Stimulated activated CD8-positive, alpha-beta memory T cell treated with anti-CD3 and anti-CD28 coated beads, Interleukin-7, amount 100 ng/mL, for 1 hour (primary cell): Measurements from ENCODE around the gene P2RX2.

ENCODE experiments used
- DNase-seq, 2 donors: peaks; one replicate each; pipeline ENCODE4 v3.0.0-alpha.2; 2020; ENCODE audit warnings: low read depth in 2 of 2

P2RX2 gene

DNA sequence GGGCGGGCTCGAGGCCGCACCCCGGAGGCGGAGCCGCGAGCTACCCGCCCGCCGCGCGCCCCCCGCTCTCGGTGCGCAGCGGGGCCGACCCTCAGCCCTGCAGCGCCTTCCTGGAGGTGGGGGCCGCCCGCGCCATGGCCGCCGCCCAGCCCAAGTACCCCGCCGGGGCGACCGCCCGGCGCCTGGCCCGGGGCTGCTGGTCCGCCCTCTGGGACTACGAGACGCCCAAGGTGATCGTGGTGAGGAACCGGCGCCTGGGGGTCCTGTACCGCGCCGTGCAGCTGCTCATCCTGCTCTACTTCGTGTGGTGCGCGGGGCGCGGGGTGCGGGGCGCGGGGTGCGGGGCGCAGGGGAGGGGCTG lies at the start of gene P2RX2:
Gene P2RX2, plus strand, starts transcription at position 94 of the 361 bp plus-strand sequence. Its CDS starts 41 bp downstream, at position 135.
- DNase-seq: no peak

DNA sequence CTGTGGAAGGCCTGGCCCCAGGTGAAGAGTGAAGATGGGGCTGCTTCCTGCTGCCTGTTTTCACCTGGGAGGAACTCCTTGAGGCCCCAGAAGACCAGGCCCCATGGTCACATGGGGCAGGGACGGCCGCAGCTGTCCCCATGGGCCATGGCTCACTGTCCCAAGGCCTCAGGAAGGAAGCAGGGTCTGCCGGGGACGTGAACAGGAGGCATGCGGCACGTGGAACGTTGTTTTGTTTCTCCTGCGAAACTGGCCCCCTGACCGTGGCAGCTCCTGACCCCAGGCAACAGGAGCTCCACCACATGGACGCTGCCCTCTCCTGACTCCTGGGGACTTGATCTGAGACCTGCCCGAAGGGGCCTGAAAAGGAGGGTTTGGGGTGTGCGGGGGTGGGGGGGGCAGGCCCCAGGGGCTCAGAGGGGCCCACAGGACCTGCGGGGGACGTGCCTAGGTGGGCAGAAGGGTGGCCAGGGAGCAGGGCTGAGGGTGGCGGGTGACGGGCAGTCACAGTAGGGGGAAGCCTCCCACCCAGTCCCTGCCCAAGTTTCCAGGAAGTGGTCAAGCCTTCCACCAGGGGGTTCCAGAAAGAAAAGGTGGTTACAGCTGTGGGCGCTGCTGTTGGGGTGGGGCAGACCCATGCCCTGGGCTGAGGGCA lies 49.6 kb upstream of the P2RX2 start:
- DNase-seq: no peak

DNA sequence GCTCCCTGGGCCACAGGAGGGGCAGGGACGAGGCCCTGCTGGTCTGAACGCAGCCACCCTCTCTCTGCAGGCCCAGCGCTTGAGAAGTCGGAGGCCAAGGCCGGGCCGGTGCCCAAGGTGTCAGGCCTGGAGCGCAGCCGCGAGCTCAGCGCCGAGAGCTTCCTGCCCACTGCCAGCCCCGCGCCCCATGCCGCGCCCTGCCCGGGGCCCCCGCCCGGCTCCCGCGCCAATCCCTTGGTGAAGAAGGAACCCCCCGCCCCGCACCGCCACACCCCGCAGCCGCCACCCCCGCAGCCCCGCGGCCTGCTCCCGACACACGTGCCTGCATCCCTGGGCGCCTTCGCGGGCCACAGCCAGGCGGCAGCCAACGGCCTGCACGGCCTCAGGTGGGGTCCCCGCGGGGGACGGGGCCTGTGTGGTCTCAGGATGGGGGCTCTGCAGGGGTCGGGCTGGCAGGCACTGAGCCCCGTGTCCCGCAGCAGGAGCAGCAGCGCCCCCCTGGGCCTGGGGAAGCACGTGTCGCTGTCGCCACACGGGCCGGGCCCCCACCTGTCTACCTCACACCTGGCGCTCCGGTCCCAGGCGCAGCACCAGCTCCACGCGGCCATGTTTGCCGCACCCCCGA lies 48.6 kb upstream of the P2RX2 start:
- DNase-seq: no peak

DNA sequence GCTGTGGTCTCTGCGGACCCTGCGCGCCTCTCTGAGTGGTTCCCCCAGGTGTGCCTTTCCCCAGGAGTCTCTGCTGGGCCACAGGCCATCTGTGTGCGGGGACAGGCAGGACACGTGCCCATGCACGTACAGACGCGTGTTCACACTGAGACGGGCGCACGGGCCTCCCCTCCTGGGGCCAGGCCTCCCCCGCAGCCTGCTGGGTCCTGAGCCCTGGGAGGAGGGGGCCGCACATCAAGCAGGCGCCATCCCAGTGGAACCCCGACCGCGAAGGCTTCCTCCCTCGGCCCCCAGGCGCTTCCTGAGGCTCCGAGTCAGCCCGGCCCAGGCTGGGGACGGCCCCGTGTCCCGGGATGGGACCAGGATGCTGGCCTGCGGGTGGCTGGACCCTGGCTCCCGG lies 47.9 kb upstream of the P2RX2 start:
- no peak for DNase-seq

DNA sequence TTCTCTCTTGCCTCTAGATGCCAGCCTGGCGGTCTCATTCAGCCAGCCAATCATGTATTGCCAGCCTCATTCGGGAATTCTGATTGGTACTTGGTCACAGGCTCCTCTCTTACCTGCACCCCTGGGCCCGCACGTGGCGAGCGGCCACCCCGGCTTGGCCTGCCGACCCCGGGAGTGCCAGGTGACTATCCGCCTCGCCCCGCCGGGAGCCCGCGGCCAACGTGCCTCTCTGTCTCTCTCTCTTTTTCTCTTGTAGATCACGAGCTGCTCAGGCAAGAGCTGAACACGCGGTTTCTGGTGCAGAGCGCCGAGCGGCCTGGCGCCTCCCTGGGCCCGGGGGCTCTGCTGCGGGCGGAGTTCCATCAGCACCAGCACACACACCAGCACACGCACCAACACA lies 47.5 kb upstream of the P2RX2 start:
- DNase-seq: no peak

DNA sequence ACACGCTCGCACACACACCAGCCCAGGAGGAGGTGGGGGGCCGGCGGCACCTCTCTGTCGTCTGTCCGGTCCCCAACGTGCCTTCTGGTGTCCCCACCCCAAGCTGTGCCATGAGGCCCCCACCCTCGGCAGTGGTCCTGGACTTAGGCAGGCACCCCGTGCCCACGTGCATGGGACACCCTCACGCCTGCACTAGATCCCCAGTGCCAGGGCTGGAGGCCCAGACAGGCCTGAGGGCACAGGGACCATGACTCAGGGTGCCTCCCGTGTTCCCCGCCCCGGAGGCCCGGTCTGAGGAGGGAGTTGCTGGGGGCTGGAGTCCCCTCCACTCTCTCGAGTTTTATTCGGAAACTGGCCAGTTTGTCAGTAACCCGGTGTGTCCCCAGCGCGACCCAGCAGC lies 47.0 kb upstream of the P2RX2 start:
- DNase-seq: no peak

DNA sequence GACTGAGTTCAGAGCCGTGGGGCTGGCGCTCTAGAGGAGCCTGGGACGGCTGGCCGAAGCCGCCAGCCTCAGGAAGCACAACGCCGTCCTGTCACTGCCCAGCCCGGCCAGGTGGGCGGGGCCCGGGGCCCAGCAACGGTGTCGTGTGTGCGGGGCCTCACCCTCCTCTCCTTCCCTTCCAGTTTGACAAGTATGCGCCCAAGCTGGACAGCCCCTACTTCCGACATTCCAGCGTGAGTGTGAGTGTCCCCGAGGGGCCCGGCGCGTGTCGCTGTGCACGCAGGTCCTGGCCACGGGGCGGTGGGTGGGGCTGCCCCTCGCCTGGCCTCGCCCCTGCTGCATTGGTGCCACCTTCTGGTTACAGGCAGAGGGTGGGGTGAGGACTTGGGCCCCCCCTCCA lies 46.5 kb upstream of the P2RX2 start:
- no peak for DNase-seq

DNA sequence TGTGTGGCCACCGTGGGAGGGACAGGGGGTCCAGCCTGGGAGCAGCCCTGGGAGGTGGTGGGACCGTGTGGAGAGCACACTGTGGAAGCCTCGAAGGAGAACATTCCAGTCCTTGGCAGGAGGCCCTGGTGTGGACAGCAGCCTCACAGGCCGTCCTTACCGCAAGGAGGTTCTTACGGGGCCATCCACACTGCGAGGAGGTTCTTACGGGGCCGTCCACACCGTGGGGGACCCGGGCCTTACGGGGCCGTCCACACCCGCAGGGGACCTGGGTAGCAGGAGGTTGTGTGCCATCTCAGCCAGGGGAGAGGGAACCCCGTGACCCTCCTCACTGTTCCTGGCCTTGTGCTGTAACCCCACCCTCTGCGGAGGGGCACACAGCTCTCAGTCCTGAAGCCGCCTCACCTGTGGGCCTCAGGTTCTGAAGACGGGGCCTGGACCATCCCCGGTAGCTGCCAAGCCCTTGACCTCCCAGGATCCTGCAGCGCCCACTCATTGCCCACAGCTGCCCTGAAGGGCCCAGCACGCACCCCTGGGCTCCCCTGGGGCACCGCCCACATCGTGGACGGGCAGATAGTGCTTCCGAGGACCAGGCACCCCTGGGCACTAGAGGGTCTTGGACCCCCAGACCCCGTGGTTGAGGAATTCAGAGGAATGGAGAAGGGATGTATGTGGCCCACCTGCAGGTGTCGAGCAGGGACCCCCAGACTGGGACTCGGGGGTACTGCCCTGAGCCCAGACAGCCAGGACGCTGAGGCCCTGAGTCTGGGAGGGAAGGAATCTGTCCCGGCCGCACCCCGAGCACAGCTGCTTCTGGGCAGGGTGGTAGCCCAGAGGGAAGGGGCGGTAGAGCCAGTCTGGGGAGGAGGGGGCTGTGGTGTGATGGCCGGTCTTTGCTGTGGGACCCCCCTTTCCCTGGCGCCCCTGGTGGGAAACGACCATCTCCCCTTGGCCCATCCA lies 45.5 kb upstream of the P2RX2 start:
- no peak for DNase-seq

DNA sequence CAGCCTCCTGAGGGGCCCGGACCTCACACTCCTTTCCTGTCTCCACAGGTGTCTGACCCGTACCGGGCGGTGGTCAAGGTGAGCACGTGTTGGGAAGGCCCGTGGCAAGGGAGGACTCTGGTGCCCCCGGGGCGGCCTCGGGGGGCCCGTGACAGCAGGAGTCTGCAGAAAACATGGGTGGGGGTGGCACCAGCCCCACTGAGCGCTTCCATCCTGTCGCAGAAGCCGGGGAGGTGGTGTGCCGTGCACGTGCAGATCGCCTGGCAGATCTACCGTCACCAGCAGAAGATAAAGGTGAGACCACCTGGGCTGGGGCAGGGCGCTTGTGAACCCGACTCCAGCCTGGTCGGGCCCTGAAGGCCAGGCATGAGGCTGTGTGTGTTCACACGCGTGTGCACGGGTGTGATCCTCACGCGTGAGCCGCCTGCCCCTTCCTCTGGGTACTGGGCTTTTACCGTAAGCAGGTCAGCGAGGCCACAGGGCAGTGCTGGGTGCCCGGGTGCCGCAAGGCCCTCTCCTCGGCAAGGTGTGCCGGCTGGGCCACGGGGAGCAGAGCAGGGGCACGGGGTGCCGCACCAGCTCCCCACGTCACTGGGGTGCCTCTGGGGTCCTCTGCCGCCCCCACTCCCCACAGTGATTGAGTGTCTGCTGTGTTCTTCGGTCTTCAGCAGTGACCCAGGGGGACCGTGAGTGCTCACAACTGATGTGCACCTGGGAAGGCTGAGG lies 44.1 kb upstream of the P2RX2 start:
- DNase-seq: no peak

DNA sequence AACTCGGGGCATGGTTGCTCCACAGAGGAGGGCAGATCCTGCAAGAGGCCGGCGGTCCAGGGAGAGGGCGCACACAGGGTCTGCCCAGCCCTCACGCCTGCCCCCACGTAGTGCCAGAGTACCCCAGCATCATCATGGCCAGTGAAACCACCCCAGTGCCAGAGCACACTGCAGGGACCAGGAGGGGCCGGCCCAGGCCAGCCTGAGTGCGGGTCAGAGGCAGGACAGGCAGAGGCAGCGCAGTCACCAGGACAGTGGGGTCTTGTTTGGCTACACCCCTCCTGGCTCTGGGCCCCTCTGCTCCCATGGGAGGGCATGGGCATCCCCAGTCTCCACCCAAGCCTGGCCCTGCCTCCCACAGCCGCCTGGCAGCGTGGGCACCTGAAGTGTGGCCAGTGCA lies 42.9 kb upstream of the P2RX2 start:
- no peak for DNase-seq

DNA sequence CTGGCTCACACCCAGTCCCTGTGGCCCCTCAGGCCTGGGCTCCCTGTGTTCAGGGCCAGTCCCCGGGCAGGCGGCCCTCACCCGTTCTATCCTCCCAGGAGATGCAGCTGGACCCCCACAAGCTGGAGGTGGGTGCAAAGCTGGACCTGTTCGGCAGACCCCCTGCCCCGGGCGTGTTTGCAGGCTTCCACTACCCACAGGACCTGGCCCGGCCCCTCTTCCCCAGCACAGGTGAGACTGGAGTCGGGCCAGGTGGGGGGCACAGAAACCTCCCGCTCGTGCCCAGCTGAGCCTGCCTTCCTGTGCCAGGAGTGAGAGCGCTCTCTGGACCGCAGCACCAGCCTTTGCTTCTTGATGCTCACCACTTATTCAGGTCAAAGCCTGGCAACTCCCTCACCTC lies 41.9 kb upstream of the P2RX2 start:
- no peak for DNase-seq

DNA sequence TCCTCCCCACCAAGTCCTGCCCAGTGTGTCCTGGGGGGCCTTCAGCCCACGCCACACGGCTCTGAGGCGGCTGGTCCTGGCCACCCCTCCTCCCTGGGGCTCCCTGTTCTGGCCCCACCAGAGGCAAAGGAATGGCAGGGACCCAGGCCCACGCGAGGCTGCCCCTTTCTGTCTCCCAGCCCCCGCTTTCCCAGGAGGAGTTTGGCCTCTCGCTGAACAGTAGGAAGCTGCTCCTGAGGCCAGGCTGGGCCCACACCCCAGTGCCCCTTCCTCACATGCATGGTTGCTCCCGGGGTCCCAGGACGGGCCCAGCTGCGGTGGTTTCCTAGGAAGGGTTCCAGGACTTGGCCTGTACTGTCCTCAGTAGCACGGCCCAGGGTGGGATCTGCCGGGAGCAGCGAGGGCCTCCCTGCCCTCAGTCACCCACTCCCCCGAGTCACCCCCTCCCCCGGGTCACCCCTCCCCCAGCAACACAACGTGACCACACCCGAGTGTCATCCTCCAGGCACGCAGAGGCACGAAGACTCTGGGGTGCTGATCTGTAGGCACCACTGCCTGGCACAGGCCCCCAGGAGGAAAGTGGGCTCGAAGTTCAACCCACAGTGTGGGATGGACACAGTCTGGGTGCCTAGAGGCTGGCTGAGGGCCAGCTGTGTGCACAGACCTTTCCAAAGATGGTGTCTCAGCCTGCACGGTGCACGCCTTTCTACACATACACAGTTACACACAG lies 41.2 kb upstream of the P2RX2 start:
- DNase-seq: no peak

DNA sequence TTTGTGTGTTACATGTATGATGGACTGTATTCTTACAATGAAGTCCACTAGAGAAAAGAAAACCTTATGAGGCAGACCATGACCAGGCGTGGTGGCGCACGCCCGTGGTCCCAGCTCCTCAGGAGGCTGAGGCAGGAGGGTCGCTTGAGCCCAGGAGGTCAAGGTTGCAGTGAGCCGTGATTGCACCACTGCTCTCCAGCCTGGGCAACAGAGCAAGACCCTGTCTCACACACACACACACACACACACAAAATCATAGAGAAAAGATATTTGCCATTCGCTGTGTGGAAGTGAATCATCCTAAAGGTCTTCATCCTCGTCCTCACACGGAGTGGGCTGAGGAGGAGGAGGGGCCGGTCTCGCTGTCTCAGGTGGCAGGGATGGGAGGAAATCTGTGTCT lies 40.5 kb upstream of the P2RX2 start:
- DNase-seq: no peak

DNA sequence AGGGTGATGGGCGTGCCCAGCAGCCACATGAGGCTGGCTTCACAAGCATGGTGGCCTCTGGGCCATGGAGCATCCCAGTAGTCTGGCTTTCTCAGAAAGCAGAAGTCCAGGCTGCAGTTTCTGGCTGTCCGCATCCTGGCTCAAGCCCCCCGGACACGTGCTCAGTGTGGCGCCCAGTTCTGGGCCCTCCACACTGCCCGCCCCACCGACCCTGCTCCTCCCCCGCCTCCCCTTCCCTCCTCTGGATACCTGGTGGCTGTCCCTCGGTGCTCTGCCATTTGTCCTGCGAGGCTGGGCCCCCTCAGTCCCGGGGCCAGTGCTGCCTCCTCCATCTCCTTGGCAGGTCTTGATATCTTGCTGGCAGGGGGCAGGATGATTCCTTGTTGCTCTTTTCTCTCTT lies 39.8 kb upstream of the P2RX2 start:
- no peak for DNase-seq

DNA sequence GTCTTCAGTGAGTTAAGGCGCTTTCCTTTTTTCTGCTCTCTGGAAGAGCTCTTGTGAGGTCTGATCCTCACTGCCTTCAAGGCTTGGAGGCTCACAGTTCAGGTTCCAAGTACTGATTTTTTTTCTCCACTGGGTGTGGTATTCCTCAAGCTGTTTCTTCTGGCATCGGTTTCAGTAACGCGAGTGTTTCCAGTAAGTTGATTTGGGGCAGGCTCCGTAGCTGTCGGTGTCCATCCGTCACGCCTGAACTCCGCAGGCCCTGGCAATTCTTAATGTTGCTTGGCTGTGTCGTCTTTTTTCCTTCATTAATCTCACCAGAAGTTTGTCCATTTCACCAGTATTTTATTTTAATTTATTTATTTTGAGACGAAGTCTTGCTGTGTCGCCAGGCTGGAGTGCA lies 38.8 kb upstream of the P2RX2 start:
- DNase-seq: no peak

DNA sequence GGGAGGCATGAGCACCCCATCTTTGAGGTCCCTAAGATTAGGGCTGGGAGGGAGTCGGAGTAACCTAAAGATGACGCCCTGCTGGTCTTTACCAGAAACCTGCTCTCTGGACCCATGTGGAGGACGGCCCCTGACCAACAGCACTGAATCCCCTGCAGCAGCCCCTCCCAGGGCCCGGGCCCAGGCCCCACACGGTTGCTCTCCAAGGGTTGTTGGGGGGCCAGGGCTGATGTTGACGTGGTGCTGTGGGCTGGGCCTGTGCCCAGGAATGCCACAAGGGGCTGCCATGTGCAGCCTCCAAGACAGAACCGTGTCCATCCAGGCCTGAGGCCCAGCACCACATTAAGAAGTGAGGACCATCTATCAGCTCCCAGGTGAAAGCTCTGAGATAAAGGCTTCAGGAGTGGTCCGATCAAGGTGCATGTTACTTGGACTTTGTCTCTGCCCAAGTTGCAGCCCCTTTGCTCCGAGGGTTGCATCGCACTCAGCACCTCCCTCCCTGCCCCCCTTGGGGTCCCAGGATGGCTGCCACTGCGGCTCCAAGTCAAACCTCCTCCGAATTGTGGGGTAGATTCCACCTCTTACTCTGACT lies 37.8 kb upstream of the P2RX2 start:
- DNase-seq: no peak

DNA sequence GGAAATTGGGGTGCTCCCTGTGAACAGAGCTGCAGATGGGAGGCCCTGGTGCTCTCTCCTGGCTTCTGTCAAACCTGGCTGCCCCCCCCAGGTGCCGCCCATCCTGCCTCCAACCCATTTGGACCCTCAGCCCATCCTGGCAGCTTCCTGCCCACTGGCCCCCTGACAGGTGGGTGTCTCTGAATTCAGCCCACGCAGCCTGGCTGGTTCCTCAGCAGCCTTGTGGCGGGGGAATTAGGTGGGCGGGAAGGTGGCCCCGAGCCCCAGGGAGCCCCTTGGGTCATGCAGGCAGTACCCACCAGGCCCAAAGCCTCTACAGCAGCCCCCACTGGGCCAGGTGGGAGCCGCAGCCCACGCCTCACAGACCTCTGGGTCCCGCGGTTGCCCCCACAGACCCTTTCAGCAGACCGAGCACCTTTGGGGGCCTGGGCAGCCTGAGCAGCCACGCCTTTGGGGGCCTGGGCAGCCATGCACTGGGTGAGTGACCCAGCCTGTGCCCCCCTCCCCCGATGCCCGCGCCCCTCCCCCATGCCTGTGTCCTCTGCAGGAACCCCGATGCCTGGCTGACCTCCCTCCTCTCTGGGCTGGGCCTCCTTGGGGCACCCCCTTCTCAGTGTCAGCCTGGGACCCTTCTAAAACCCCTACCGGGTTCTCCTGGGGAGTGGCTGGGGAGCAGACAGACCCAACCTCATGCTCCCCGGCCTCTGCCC lies 37.1 kb upstream of the P2RX2 start:
- no peak for DNase-seq

DNA sequence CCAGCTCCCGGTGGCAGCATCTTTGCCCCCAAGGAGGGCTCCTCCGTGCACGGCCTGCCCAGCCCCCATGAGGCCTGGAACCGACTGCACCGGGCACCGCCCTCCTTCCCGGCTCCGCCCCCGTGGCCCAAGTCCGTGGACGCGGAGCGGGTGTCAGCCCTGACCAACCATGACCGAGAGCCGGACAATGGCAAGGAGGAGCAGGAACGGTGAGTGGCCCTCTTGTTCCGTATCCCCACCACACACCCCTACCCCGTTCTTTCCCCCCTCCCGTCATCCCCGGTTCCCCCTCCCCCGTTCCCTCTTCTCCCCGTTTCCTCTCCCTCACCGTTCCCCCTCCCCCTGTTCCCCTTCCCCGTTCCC lies 36.5 kb upstream of the P2RX2 start:
- no peak for DNase-seq

DNA sequence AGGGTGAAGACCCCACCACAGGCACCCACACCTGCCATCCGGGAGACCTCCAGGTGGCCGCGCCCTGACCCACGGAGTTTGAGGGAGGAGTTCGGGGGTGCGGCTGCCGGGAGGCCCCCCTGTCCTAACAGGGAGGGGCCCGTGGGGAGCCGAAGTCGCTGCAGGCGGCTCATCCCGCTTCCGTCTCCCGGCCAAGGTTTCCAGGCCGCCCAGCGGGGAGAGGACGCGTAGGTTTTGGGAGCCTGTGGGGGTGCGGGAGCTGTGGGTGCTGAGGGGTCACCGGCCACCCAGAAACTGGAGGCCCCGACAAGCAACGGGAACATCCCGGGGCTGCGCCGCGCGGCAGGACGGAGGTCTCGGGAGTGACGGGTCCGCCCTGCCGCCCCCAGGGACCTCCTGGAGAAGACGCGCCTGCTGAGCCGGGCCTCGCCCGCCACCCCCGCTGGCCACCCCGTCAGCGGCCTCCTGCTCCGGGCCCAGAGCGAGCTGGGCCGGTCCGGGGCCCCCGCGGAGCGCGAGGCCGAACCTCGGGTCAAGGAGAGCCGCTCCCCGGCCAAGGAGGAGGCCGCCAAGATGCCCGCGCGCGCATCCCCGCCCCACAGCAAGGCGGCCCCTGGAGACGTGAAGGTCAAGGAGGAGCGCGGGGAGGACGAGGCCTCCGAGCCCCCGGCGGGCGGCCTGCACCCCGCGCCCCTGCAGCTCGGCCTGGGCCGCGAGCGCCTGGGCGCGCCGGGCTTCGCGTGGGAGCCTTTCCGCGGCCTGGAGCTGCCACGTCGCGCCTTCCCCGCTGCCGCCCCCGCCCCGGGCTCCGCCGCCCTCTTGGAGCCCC lies 35.8 kb upstream of the P2RX2 start:
- no peak for DNase-seq

DNA sequence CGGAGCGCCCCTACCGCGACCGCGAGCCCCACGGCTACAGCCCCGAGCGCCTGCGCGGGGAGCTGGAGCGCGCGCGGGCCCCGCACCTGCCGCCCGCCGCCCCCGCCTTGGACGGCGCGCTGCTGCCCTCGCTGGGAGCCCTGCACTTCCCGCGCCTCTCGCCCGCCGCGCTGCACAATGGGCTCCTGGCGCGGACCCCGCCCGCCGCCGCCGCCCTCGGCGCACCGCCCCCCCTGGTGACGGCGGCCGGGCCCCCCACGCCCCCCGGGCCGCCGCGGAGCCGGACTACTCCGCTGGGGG lies 35.2 kb upstream of the P2RX2 start:
- no peak for DNase-seq
